DOHH2 (cell line): ENCODE data around the gene CRK.
"Not testable (repeated sequence)": the region's sequence is repeated elsewhere in the genome, so short reads cannot be mapped to it uniquely, and the experiment has no call there.

Experiments used
- H3F3A ChIP-seq: fragments of 200-600 bp; sonication (generic), shearing (Covaris generic); 2 replicates; pipeline ENCODE4 v1.6.0; 2016; ENCODE audit warnings: antibody characterized with exemption, mild to moderate bottlenecking; ENCODE audit not compliant: control insufficient read depth, insufficient read depth
- H3K27ac ChIP-seq: fragments of 200-600 bp; sonication (generic); 2 replicates; pipeline ENCODE4 v1.5.1; 2014; ENCODE audit warnings: low read depth, mild to moderate bottlenecking, low read length, moderate library complexity
- H3K27me3 ChIP-seq: fragments of 200-600 bp; sonication (generic); 2 replicates; pipeline ENCODE4 v1.6.1; 2014; ENCODE audit warnings: mild to moderate bottlenecking, low read length, mixed read lengths; ENCODE audit not compliant: control insufficient read depth
- H3K36me3 ChIP-seq: fragments of 200-600 bp; sonication (generic); 2 replicates; pipeline ENCODE4 v1.6.1; 2014; ENCODE audit warnings: mild to moderate bottlenecking, low read length, moderate library complexity, mixed read lengths; ENCODE audit not compliant: control insufficient read depth
- H3K4me1 ChIP-seq: fragments of 200-600 bp; sonication (generic); 2 replicates; pipeline ENCODE4 v1.6.1; 2014; ENCODE audit warnings: mild to moderate bottlenecking, low read length, mixed read lengths; ENCODE audit not compliant: control insufficient read depth
- H3K4me2 ChIP-seq: fragments of 200-600 bp; sonication (generic); 2 replicates; pipeline ENCODE4 v1.6.0; 2014; ENCODE audit warnings: mild to moderate bottlenecking, low read length, moderate library complexity
- H3K4me3 ChIP-seq: fragments of 200-600 bp; sonication (generic); 2 replicates; pipeline ENCODE4 v1.5.1; 2014; ENCODE audit warnings: mild to moderate bottlenecking, low read length, mixed read lengths
- H3K79me2 ChIP-seq: fragments of 200-600 bp; sonication (generic); 2 replicates; pipeline ENCODE4 v1.6.1; 2014; ENCODE audit warnings: mild to moderate bottlenecking, low read length, mixed read lengths; ENCODE audit not compliant: control insufficient read depth
- H3K9me2 ChIP-seq: fragments of 200-600 bp; sonication (generic); replicated peaks from 2 replicates; pipeline ENCODE4 v1.6.1; 2014; ENCODE audit warnings: mild to moderate bottlenecking, low read length, mixed read lengths; ENCODE audit not compliant: control insufficient read depth
- H3K9me3 ChIP-seq: fragments of 200-600 bp; sonication (generic); 2 replicates; pipeline ENCODE4 v1.6.1; 2014; ENCODE audit warnings: antibody characterized with exemption, low read length, mixed read lengths; ENCODE audit not compliant: control insufficient read depth, insufficient read depth
- H4K20me1 ChIP-seq: fragments of 200-600 bp; sonication (generic); 2 replicates; pipeline ENCODE4 v1.6.0; 2014; ENCODE audit warnings: low read depth, mild to moderate bottlenecking, antibody characterized with exemption, low read length, moderate library complexity; ENCODE audit not compliant: control insufficient read depth, insufficient read depth
- CTCF ChIP-seq: fragments of 200-600 bp; sonication (generic); IDR thresholded peaks from one replicate; pipeline ENCODE4 v1.5.1; 2014; ENCODE audit warnings: antibody characterized with exemption, mild to moderate bottlenecking, low read depth, low read length; ENCODE audit not compliant: poor library complexity, severe bottlenecking
- EZH2phosphoT487 ChIP-seq: fragments of 200-600 bp; sonication (generic); IDR thresholded peaks from 2 replicates; pipeline ENCODE4 v1.6.1; 2017; ENCODE audit warnings: borderline replicate concordance, mild to moderate bottlenecking, antibody characterized with exemption, low read length, moderate library complexity, mixed read lengths

Gene CRK

GRCh38 chr17:1449412-1449967, 6.5 kb downstream of the CRK start:
- Histone ChIP-seq H4K20me1 (peaks cover 13% of the 10 kb centered on the region; the same call in 1 of the 2 replicates), H3K4me2 (no peak overlapping the region), H3F3A (no peaks in the 10 kb centered on the region)

GRCh38 chr17:1447052-1447451, 9.0 kb downstream of the CRK start:
- Histone ChIP-seq H3K4me2 (no peak overlapping the region), H3K36me3 (peaks cover 35% of the 10 kb centered on the region), H3K4me3 (no peak overlapping the region), H3K27ac (no peak overlapping the region), H3K4me1 (no peaks in the 10 kb centered on the region), H3F3A (no peaks in the 10 kb centered on the region), H3K27me3 (no peaks in the 10 kb centered on the region), H4K20me1 (peaks cover 9% of the 10 kb centered on the region; the same call in 1 of the 2 replicates), H3K9me3 (no peaks in the 10 kb centered on the region), H3K79me2 (peaks cover 93% of the 10 kb centered on the region), H3K9me2 (no peaks in the 10 kb centered on the region)
- no peak for TF ChIP-seq EZH2phosphoT487
- no peak for TF ChIP-seq CTCF

More at GRCh38 chr17:1449412-1449967, 6.5 kb downstream of the CRK start:
- no peak for TF ChIP-seq EZH2phosphoT487
- TF ChIP-seq CTCF = no peak
- H3K4me3 ChIP-seq = no peak overlapping the region
- no peak overlapping the region for H3K27ac ChIP-seq
- H3K27me3 ChIP-seq = no peaks in the 10 kb centered on the region
- H3K9me2 ChIP-seq = no peaks in the 10 kb centered on the region
- peaks cover 49% of the 10 kb centered on the region for H3K36me3 ChIP-seq
- peaks cover 10% of the 10 kb centered on the region for H3K4me1 ChIP-seq
- H3K9me3 ChIP-seq = no peaks in the 10 kb centered on the region
- H3K79me2 ChIP-seq = peaks cover 99% of the 10 kb centered on the region

GRCh38 chr17:1446201-1446600, 9.8 kb downstream of the CRK start:
- H3K9me3 ChIP-seq = no peaks in the 10 kb centered on the region
- no peaks in the 10 kb centered on the region for H3K27me3 ChIP-seq
- H4K20me1 ChIP-seq = peaks cover 9% of the 10 kb centered on the region; the same call in 1 of the 2 replicates
- H3K4me2 ChIP-seq = no peak overlapping the region
- no peaks in the 10 kb centered on the region for H3F3A ChIP-seq
- no peak for TF ChIP-seq EZH2phosphoT487
- no peak overlapping the region for H3K27ac ChIP-seq
- peaks cover 93% of the 10 kb centered on the region for H3K79me2 ChIP-seq
- H3K4me1 ChIP-seq = no peaks in the 10 kb centered on the region
- no peaks in the 10 kb centered on the region for H3K9me2 ChIP-seq
- H3K4me3 ChIP-seq = no peak overlapping the region
- peaks cover 28% of the 10 kb centered on the region for H3K36me3 ChIP-seq

- H3F3A ChIP-seq, H3K4me1 ChIP-seq, H3K27ac ChIP-seq, H3K4me3 ChIP-seq, H3K9me3 ChIP-seq, H3K9me2 ChIP-seq, H3K4me2 ChIP-seq, H3K27me3 ChIP-seq, H4K20me1 ChIP-seq: not testable (repeated sequence)
- peaks cover 93% of the 10 kb centered on the region for H3K79me2 ChIP-seq
- H3K36me3 ChIP-seq = peaks cover 30% of the 10 kb centered on the region
Measured at GRCh38 chr17:1445695-1446094, 10.3 kb downstream of the CRK start.

GRCh38 chr17:1442721-1443120, 13.3 kb downstream of the CRK start:
- not testable (repeated sequence) for H4K20me1 ChIP-seq

More at GRCh38 chr17:1442721-1443120, 13.3 kb downstream of the CRK start:
- not testable (repeated sequence) for H3K4me2 ChIP-seq, H3K27ac ChIP-seq, H3K27me3 ChIP-seq, H3K9me2 ChIP-seq, H3K4me3 ChIP-seq, H3K9me3 ChIP-seq, H3F3A ChIP-seq, H3K4me1 ChIP-seq
- Histone ChIP-seq H3K36me3 (peaks cover 25% of the 10 kb centered on the region), H3K79me2 (peaks cover 92% of the 10 kb centered on the region)
